Measurements from ENCODE around the gene PUS10. TPM values are rescaled to one million over a fixed set of nuclear protein-coding genes. Genes with fewer than 3 reads are reported as not detected.
"Not testable (repeated sequence)": the region's sequence is repeated elsewhere in the genome, so short reads cannot be mapped to it uniquely, and the experiment has no call there.

The PUS10 gene
- total RNA-seq, 2 experiments from 2014 or later, result 6.7 to 9.5 TPM

GRCh38 chr2:61021228-61021660 is 3.2 kb upstream of the PUS10 start:
- H3K27ac Mint-ChIP-seq, result no peak overlapping the region

GRCh38 chr2:61018798-61019197 is 743 bp upstream of the PUS10 start:
- Mint-ChIP-seq H3K9me3 (ENCODE audit: low read depth) (no peaks in the 10 kb centered on the region), H3K4me3 (peak overlapping the region; percentile 88), H3K36me3 (peaks cover 27% of the 10 kb centered on the region), H3K4me1 (peaks cover 39% of the 10 kb centered on the region), H3K27me3 (no peaks in the 10 kb centered on the region), H3K27ac (peak overlapping the region; percentile 88)
- DNase-seq (no peak), ATAC-seq (no peak)
- CTCF ChIA-PET, result no interaction called here

More at GRCh38 chr2:61021228-61021660, 3.2 kb upstream of the PUS10 start:
- no peaks in the 10 kb centered on the region for H3K27me3 Mint-ChIP-seq
- H3K36me3 Mint-ChIP-seq, result peaks cover 33% of the 10 kb centered on the region
- ATAC-seq (no peak), DNase-seq (no peak)
- no peaks in the 10 kb centered on the region for H3K9me3 Mint-ChIP-seq (ENCODE audit: low read depth)
- H3K4me1 Mint-ChIP-seq, result peaks cover 26% of the 10 kb centered on the region
- CTCF ChIA-PET, result no interaction called here
- H3K4me3 Mint-ChIP-seq, result no peak overlapping the region

GRCh38 chr2:61018318-61018755 is 282 bp upstream of the PUS10 start:
- no peak for DNase-seq
- Mint-ChIP-seq H3K27me3 (no peaks in the 10 kb centered on the region), H3K36me3 (peaks cover 23% of the 10 kb centered on the region), H3K4me1 (peaks cover 41% of the 10 kb centered on the region), H3K27ac (peak overlapping the region; percentile 88), H3K9me3 (ENCODE audit: low read depth) (no peaks in the 10 kb centered on the region), H3K4me3 (peak overlapping the region; percentile 88)
- ATAC-seq, result no peak
- CTCF ChIA-PET, result no interaction called here

GRCh38 chr2:61017003-61017555 is 976 bp downstream of the PUS10 start:
- peak; percentile 84 for DNase-seq
- Mint-ChIP-seq H3K27ac (peak overlapping the region; percentile 88), H3K36me3 (peaks cover 21% of the 10 kb centered on the region), H3K9me3 (ENCODE audit: low read depth) (no peaks in the 10 kb centered on the region), H3K4me3 (peak overlapping the region; percentile 88), H3K4me1 (peaks cover 49% of the 10 kb centered on the region), H3K27me3 (no peaks in the 10 kb centered on the region)
- CTCF ChIA-PET, result no interaction called here
- ATAC-seq, result peak; percentile 77

- Mint-ChIP-seq H3K4me1 (peaks cover 50% of the 10 kb centered on the region), H3K27ac (peak overlapping the region; percentile 88), H3K9me3 (ENCODE audit: low read depth) (no peaks in the 10 kb centered on the region), H3K4me3 (peak overlapping the region; percentile 88), H3K36me3 (peaks cover 15% of the 10 kb centered on the region), H3K27me3 (no peaks in the 10 kb centered on the region)
- CTCF ChIA-PET, result interaction anchor here (0.7 kb wide), 1 partner anchor 17 kb away, joined by 3 read pairs; no protein-coding TSS in a partner anchor
- DNase-seq, result no peak
- peak; percentile 3 for ATAC-seq
These were observed 1.6 kb downstream of the PUS10 start for GRCh38 chr2:61016392-61017002.

- no peaks in the 10 kb centered on the region for H3K9me3 Mint-ChIP-seq (ENCODE audit: low read depth)
- H3K27me3 Mint-ChIP-seq, result no peaks in the 10 kb centered on the region
- no peak overlapping the region for H3K27ac Mint-ChIP-seq
- H3K4me3 Mint-ChIP-seq, result peak overlapping the region; percentile 88
- CTCF ChIA-PET, result interaction anchor here (0.7 kb wide), 1 partner anchor 17 kb away, joined by 3 read pairs; no protein-coding TSS in a partner anchor
- peaks cover 49% of the 10 kb centered on the region for H3K4me1 Mint-ChIP-seq
- DNase-seq (no peak), ATAC-seq (no peak)
- peaks cover 10% of the 10 kb centered on the region for H3K36me3 Mint-ChIP-seq
These were observed 2.1 kb downstream of the PUS10 start for GRCh38 chr2:61015976-61016375.

- no peak for DNase-seq
- Mint-ChIP-seq H3K27me3 (no peaks in the 10 kb centered on the region), H3K4me1 (peaks cover 44% of the 10 kb centered on the region), H3K4me3 (no peak overlapping the region), H3K36me3 (peaks cover 5% of the 10 kb centered on the region), H3K27ac (no peak overlapping the region), H3K9me3 (ENCODE audit: low read depth) (no peaks in the 10 kb centered on the region)
- no peak for ATAC-seq
- CTCF ChIA-PET, result no interaction called here
These were observed 3.3 kb downstream of the PUS10 start for GRCh38 chr2:61014763-61015162.

GRCh38 chr2:61013382-61013781 is 4.7 kb downstream of the PUS10 start:
- Mint-ChIP-seq H3K4me1 (peaks cover 32% of the 10 kb centered on the region), H3K9me3 (ENCODE audit: low read depth) (no peaks in the 10 kb centered on the region), H3K4me3 (no peak overlapping the region), H3K27me3 (no peaks in the 10 kb centered on the region), H3K36me3 (peaks cover 7% of the 10 kb centered on the region), H3K27ac (no peak overlapping the region)
- no peak for DNase-seq
- ATAC-seq, result no peak
- CTCF ChIA-PET, result no interaction called here

GRCh38 chr2:61012303-61012702 is 5.8 kb downstream of the PUS10 start:
- not testable (repeated sequence) for H3K36me3 Mint-ChIP-seq; H3K27ac Mint-ChIP-seq; ATAC-seq; H3K27me3 Mint-ChIP-seq; H3K9me3 Mint-ChIP-seq (ENCODE audit: low read depth); DNase-seq; H3K4me3 Mint-ChIP-seq
- H3K4me1 Mint-ChIP-seq, result peaks cover 29% of the 10 kb centered on the region
- CTCF ChIA-PET, result interaction anchor here (0.8 to 1.9 kb wide), 2 partner anchors 13 to 14 kb away, joined by 3 to 4 read pairs; no protein-coding TSS in a partner anchor

GRCh38 chr2:61011678-61012077 is 6.4 kb downstream of the PUS10 start:
- H3K9me3 Mint-ChIP-seq (ENCODE audit: low read depth), result no peaks in the 10 kb centered on the region
- no peak overlapping the region for H3K27ac Mint-ChIP-seq
- DNase-seq (no peak), ATAC-seq (no peak)
- H3K27me3 Mint-ChIP-seq, result no peaks in the 10 kb centered on the region
- peaks cover 7% of the 10 kb centered on the region for H3K36me3 Mint-ChIP-seq
- H3K4me1 Mint-ChIP-seq, result peaks cover 28% of the 10 kb centered on the region
- no peak overlapping the region for H3K4me3 Mint-ChIP-seq
- CTCF ChIA-PET, result interaction anchor here (0.8 to 1.9 kb wide), 2 partner anchors 13 to 14 kb away, joined by 3 to 4 read pairs; no protein-coding TSS in a partner anchor

- no peak for DNase-seq
- Mint-ChIP-seq H3K9me3 (ENCODE audit: low read depth) (no peaks in the 10 kb centered on the region), H3K36me3 (peaks cover 7% of the 10 kb centered on the region), H3K4me1 (peaks cover 12% of the 10 kb centered on the region), H3K27me3 (no peaks in the 10 kb centered on the region), H3K4me3 (no peak overlapping the region), H3K27ac (no peak overlapping the region)
- CTCF ChIA-PET, result no interaction called here
- ATAC-seq, result no peak
These were observed 8.7 kb downstream of the PUS10 start for GRCh38 chr2:61009355-61009754.

- no peak for ATAC-seq
- H3K9me3 Mint-ChIP-seq (ENCODE audit: low read depth), result no peaks in the 10 kb centered on the region
- peaks cover 3% of the 10 kb centered on the region for H3K36me3 Mint-ChIP-seq
- H3K27me3 Mint-ChIP-seq, result no peaks in the 10 kb centered on the region
- H3K27ac Mint-ChIP-seq, result no peak overlapping the region
- no peak for DNase-seq
- no peaks in the 10 kb centered on the region for H3K4me1 Mint-ChIP-seq
- CTCF ChIA-PET, result interaction anchor here (1.1 to 1.3 kb wide), 2 partner anchors 139 to 299 kb away, joined by 3 to 5 read pairs; no protein-coding TSS in a partner anchor
- no peak overlapping the region for H3K4me3 Mint-ChIP-seq
These were observed 11.5 kb downstream of the PUS10 start for GRCh38 chr2:61006486-61007105.

- Mint-ChIP-seq H3K4me3 (no peak overlapping the region), H3K36me3 (peaks cover 3% of the 10 kb centered on the region), H3K4me1 (no peaks in the 10 kb centered on the region), H3K27ac (no peak overlapping the region), H3K27me3 (no peaks in the 10 kb centered on the region), H3K9me3 (ENCODE audit: low read depth) (no peaks in the 10 kb centered on the region)
- CTCF ChIA-PET, result interaction anchor here (1.0 to 1.3 kb wide), 2 partner anchors 11 to 186 kb away, joined by 3 to 4 read pairs; no protein-coding TSS in a partner anchor
- ATAC-seq (no peak), DNase-seq (no peak)
These were observed 12.3 kb downstream of the PUS10 start for GRCh38 chr2:61005736-61006135.
